Measurements from ENCODE around the gene RHBDF1.

The RHBDF1 gene

DNA sequence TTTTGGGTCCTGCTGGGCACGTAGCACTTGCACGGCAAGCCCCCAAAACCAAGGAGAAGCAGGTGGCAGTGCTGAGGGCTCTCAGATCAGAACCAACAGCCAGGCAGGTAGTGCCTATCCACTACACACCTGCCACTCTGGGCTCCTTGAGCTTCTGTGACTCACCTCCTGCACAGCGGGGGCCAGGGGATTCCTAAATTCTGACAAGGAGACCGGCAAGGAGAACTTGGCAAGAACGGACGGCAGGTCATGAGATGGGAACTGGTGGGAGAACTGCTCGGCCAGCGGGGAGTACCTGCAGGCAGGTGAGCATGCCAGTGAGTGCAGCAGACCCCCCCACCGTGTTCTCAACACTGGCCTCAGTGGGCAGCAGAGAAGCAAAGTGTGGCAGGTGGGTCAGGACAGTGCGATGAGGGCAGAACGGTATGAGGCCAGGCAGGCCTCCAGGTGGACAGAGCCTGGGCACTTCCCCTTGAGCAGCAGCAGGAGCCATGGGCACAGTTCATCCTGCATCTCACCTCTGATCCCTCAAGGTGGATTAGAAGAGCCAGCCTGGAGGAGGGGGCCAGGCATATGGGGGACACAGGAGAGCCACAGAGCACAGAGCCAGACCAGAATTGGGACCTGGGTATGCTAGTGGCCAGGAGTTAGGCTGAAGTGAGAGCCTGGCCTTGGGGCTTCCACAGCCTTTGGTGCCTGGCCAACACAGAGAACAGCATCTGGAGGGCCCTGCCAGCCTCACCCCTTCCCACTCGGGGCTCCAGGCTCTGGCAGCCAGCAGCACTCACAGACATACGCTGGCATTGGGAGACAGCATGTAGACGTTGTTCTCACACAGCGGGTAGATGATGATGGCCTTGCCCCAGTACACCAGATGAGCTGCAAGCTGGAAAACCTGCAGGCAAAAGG is 20.3 kb upstream of the RHBDF1 start:
- DNase-seq: no peak

DNA sequence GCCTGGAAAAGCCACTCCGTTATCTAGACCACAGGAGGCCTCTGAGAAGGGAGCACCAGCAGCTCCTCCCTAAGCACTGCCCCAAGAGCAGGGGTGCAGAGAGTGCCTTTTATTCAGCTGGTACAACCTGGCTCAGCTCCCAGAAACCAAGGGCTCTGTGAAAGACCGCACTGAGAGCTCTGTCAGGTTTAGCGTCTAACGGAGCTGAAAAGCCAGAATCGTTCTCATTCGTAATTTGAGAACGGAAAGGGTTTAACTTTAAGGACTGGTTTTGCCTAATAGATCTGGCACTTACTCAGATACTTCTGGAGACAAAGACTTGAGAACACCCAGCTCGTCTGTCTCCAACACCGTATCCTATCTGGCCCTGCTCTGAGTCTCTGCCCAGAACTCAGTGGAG is 19.1 kb upstream of the RHBDF1 start:
- no peak for DNase-seq

DNA sequence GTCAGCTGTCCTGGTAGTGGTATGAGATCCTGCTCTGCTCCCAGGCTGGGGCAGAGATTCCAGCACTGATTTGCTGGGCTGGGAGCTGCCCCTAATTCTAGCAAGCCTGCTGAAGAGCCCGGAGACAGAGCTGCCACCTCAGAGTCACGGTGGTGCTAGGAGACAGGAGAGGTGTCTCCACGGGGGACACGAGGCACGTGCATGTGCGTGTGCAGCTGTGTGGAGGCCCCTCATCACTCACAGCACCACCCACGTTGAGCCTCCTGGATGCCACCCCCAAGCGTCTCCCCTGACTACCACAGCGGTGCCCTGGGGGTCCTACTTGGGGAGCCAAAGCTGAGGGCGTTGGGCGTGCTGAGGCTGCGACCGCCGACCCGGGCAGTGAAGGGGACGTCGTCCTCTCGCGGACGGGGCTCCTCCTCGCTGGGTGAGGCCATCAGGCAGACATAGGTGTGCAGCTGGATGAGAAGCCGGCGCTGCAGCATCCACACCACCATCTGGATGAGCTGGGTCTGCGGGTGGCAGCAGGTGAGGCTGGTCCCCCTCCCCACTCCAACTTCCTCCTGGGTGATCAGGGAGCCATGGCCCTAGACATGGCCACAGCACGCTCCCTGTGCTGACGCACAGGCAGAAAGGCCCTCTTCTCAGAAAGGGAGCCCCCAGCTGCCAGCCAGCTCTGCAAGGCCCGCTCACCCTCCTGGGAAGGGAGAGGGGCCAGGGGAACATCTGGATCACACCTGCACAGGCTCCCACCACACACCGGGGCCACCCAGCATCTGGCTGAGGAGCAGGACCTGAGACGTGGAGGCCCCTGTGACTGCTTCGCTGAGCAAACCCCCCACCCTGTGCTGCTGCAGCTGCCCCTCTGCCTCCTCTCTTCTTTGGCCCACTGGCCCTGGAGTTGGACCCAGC is 17.2 kb upstream of the RHBDF1 start:
- DNase-seq: no peak

DNA sequence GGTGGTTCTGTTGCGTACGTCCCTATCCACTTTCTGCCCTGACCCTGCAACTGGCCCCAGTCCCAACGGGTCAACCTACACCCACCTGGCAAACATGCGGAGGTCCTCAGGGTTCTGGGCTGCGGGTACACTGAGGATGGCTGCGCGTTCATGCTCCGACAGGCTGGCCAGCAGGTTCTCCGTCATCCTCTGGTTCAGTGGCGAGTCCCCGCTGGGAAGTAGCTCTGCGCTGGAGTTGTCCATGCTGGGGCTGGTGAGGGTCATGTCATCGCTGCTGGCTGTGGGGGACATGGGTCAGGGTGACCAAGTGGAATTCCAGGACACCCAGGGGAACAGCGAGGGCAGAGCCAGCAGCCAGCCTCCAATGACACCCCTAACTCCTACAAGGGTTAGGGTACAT is 16.2 kb upstream of the RHBDF1 start:
- no peak for DNase-seq

DNA sequence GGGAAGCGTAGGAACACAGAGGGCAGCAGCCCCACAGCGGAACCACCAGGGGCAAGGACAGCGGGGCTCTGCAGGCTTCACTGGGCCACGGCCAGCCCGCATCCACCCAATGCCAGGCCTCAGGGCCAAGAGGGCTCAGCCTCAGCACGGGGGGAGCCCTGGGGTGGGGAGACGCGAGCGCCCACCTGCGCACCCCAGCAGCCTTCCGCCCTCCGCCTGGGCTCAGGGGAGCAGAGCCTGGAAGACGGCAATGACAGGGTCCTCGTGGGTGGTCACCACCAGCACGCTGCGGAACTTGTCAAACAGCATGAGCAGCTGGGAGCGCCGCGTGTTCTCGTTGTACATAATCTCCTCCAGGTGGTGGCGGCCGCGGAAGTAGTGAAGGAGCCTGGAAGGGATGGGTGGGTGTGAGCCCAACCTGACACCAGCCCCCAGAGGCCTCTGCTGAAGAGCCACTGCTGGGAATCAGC is 14.1 kb upstream of the RHBDF1 start:
- no peak for DNase-seq

DNA sequence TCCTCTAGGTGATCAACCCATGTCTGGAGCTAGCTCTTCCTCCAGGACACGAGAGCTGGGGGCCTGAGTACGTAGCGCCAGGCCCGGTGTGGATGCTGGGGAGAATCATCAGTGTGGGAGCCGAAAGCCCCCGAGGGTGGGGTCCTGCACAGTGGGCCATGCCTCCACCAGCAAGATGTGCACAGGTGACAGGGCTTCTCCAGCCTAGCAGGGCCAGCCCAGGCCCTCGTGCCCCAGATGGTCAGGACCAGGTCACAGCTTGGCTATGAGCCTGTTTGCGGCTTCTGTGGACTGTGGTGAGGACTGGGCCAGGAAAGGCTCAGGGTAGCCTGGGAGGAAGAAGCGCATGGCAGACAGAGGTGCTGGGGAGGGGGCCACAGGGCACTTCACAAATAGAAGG is 13.4 kb upstream of the RHBDF1 start:
- DNase-seq: no peak

DNA sequence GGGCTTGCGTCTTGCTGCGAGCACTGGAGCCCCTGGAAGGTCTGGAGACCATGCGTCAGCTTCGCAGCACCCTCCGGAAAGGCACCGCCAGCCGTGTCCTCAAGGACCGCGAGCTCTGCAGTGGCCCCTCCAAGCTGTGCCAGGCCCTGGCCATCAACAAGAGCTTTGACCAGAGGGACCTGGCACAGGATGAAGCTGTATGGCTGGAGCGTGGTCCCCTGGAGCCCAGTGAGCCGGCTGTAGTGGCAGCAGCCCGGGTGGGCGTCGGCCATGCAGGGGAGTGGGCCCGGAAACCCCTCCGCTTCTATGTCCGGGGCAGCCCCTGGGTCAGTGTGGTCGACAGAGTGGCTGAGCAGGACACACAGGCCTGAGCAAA is 13.0 kb upstream of the RHBDF1 start:
- no peak for DNase-seq

DNA sequence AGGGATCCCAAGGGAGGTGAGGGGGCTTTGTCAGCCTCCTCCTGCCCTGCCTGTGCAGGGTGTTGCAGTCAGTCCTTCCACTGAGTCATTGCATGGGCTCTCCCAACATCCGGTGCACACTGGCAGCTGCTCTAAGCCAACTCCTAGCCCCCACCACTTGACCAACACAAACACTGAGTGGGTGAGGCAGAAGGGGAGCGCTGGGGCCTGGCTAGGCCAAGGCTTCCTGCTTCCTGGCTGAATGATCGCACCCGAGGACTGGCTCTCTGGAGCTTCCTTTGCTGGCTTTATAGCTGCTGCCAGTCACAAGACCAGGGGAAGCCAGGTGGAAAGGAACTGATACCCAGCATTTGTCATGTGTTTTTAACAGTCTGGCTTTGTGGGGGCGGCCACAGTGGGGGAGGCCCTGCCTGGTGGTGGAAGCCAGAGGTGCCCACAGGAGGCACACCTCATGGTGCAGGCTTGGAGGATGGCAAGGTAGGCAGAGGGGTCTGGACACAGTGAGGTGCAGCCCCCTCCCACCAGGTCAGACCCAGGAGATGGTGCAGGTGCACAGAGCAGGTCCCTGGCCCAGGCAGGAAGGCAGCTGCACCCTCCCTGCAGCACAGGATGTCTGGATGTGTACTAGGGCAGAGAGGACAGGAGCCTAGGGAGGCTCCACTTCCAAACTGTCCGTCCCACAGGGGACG is 12.4 kb upstream of the RHBDF1 start:
- DNase-seq: peak; percentile 11 to 45

DNA sequence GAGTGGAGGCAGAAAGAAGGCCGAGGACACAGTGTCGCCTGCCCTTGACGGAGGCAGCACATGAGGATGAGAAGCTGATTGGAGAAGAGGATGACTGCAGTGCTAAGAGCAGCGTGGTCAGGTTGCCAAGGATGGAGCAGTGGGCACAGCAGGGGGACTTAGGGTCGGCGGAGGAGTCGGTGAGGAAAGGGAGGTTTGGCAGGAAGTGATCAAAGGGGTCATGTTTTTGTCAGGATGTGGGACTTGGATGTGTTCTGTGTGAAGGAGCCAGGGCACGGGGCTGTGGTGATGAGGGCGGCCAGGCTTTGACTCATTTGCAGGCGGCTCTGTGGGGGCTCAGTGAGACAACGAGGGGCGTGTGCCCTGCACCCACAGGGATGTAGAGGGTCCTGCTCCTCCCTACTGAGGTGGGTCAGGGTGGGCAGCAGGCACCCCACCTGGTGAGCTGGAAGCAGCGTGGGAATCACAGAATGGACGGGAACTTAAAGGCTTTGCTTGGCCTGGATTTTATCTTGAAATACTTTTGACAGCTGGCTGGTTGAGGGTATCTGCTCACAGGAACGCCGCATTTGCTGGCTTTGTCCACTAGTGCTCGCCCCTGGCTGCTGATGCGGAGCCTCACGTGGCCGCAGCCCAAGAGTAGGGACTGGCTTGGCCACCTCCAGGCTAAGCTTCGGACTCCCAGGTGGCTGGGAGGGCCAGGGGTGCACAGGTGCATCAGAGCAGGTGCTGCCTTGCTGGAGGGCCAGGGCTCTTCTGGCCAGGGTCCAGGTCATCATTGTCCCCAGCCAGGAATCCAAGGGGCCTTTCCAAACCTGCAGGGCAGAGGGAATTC is 11.6 kb upstream of the RHBDF1 start:
- no peak for DNase-seq

DNA sequence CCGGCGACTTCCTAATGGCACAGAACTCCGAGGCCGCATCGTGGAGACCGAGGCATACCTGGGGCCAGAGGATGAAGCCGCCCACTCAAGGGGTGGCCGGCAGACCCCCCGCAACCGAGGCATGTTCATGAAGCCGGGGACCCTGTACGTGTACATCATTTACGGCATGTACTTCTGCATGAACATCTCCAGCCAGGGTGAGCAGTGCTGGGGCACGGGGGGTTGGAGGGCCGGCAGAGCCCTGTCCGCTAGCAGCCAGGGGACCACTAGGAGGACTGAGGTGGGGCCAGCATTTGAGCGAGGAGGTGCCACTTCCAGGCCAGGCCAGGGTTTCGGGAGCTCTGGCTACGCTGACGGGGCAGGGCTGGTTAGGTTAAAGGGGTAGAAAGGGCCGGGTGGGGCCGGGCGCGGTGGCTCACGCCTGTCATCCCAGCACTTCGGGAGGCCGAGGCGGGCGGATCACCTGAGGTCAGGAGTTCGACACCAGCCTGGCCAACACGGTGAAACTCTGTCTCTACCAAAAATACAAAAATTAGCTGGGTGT is 10.7 kb upstream of the RHBDF1 start:
- DNase-seq: no peak

DNA sequence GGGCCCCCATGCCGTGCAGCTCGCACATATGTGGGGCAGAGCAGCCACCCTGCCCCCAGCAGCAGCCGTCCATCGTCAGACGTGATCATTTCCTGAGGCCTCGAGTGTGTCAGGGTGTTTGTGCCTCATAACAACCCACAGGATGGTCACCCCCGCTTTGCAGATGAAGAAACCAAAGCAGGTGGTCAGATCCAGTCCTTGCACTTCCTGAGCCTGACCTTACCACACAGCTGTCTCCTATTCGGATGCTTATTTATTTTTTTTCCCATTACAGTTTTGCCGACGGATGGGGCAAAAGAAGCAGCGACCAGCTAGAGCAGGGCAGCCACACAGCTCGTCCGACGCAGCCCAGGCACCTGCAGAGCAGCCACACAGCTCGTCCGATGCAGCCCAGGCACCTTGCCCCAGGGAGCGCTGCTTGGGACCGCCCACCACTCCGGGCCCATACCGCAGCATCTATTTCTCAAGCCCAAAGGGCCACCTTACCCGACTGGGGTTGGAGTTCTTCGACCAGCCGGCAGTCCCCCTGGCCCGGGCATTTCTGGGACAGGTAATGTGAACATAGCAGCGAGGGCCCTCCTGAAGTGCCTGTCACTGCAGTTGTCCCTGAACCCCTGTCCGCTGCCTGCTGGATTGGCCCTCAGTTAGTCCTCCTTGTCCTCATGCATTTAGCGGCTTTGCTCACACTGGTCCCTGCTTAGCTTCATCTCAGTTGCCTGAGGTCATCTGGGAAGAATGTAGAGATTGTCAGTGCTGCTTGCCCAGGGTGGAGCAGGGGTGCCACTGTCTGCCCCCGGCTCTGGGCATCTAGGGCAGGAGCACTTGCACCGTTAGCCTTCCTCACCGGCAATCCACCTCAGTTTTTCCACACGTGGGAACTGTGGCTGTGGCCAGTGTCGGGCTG is 7.0 kb upstream of the RHBDF1 start:
- DNase-seq: no peak

DNA sequence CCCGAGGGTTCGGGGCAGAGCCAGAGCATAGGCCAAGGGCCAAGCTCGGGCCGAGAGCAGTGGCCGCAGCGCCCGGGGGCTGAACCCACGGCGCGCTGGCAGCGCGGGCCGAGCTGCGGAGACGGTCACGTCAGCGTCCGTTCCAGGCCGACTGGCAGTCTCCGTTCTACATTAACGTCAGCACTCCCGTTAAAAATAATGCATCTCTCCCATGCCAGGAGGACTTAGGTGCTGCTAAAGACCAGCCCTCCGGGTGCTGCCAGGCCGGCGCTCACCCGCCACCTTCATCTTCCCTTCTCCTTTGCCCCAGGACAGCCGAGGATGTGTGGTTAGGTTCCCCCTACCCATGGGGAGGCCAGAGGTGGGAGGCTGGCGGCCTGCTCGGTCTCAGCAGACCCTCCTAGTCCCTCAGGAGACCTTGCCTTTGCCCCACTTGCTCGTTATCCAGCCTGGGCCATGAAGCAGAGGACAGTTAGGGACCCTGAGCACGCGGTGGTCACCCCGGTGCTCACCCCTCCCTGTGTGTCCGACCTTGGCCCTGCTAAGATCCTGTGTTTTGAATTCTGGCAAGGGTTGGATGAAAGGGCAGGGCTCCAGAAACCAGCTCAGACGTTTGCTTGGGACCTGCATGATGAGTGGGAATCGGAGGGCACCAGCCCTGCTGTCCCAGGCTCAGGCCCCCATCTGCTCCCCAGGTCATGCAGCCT is 6.2 kb upstream of the RHBDF1 start:
- DNase-seq: no peak

DNA sequence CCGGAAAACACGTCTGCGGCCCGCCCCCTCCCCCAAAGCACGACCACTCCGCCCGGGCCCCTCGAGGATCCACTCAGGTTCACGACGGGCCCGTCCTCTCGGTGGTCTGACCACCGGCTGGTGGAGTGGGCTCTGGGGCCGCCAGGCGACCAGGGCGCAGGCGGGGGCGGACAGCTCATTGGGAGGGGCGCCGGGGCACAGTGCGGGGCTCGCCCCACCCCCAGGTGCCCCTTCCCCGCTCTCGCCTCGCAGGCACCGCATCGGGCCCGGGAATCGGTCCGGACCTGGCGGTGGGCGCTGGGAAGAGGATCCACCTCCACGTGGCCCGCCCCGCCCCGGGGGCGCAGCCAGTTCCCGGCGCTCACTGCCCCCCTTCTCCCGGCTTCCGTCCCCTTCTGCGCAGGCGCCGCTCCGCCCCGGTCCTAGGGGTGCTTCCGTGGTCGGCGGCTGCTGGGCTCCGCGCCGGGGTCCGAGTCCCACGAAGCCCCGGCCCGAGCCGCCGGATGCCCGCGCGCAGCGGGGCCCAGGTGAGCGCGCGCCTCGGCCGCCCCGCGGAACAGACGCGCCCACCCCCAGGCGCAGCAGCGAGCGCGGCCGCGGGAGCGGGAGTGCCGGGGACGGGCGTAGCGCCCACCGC is 5.5 kb upstream of the RHBDF1 start, which contains the start of gene MPG:
Gene MPG (plus strand): TSS at position 419 of the 637 bp plus-strand sequence. CDS start 85 bp downstream, at position 504.
- peak; percentile 80 to 82 for DNase-seq

DNA sequence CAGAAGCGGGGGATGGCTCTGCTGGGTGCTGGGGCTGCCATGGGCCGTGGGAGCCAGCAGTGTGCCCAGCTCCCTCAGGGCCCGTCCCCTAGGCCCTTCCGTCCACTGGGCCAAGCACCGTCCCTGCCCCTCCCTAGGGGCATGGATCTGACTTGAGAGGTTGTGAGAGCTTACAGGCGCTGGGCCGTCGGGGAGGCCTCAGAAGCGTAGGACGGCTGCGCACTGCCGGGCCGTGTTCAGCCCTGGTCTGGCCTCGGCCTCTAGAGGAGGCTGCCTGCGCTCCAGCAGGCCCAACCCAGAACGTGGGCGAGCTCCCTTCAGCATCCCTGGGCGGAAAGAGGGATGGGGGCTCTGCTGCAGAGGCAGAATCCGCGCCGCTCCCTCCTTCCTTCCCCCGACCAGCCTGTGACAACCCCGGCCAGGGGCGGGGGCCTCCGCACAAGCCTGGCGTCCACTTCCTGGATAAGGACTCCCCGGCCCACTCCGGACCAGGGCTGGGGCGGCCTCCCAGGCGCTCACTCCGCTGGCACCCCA is 4.9 kb upstream of the RHBDF1 start:
- DNase-seq: peak in 1 of 2 donors; percentile 24

DNA sequence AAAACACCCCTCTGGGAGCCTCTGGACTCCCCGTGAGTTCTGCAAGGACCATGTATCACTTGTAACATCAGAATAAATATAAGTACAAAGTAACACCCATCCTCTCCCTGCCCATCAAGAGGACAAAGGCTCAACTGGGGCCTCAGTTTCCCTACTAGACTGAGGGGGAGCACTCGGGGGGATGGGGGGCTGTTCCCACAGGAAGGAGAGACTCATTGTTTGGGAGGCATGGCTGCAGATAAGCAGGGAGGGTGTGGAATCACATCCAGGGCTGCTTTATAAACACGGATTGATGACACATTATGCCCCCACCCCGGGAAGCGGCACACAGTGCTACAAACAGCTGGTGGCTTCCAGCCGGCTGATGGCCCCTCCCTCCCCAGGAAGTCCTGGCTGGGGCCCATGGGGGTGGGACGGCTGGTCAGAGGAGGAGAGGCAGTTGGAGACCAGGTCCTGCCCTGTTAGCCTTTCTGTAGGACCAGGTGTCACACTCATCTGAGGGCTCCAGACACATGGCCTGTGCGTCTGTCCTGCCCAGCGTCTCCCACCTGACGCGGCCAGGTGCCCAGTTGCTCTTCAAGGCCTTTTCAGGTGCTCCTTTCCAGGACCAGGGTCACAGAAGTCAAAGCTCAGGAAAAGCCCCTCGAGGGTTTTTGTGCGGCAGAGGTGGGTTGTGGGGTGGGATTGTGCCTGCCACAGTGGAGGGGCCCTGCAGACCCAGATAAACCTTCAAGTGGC is 4.3 kb upstream of the RHBDF1 start:
- DNase-seq: no peak

DNA sequence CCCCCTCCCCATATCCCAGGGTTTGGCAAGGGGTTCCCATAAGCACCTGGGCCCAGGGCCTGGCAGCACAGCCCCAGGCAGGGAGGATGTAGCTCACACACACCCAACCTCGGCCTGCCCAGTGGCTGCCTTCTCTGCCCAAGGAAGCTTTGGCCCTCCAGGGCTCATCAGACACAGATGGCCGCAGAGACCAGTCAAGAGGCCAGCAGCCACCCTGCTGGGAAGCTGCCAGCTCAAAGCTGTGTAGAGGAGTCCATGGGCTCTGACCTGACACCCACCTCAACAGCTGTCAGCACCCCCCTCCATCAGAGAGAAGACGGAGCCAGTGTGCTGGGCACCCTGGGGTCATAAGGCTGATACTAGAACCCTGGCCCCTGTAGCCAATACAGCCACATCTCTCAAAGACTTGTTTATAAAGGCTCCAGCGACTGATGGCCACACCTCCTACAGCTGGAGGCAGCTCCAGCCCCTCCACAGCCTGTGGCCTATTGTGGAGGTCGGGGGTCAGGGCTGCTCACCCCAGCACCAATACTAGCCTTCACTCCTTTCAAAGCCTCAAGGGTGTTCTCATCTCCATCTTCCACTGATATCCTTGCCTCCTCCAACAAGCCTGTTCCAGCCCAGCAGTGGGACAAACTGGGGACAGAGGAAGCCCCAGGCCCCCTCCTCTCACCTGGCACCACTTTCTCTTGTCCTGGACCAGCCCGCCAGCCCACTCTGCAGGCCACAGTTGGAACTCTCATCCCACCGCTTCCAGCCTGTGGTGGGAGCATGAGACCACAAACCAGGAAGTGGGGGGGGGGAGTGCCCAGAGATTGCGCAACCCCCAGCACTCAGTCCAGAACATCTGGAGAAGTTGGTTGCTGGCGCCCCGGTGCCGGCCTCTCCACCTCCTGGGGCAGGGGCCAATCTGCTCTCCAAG is 3.4 kb upstream of the RHBDF1 start:
- no peak for DNase-seq

DNA sequence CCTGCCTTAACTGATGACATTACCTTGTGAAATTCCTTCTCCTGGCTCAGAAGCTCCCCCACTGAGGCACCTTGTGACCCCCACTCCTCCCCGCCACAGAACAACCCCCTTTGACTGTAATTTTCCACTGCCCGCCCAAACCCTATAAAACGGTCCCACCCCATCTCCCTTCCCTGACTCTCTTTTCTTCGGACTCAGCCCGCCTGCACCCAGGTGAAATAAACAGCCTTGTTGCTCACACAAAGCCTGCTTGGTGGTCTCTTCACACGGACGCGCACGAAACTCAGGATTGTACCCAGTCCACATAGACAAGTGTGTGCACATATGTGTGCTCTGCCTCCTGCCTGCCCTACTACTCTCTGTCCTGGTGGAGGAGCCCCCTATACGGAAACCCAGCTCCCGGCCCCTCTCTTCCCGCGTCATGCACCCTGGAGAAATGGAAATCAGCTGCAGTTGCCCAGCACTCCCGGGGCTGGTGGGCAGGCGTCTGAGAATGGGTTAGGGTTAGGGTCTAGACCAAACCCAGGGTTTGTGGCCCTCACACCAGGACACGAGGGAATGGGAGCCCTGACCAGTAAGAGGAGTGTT is 2.4 kb upstream of the RHBDF1 start:
- no peak for DNase-seq
